ENCODE measurements around the gene SULT1E1. TPM values are rescaled to one million over a fixed set of nuclear protein-coding genes. Genes with fewer than 3 reads are reported as not detected.

Gene SULT1E1
- total RNA-seq, result 0.64 and 3.8 TPM in 2 replicates

DNA sequence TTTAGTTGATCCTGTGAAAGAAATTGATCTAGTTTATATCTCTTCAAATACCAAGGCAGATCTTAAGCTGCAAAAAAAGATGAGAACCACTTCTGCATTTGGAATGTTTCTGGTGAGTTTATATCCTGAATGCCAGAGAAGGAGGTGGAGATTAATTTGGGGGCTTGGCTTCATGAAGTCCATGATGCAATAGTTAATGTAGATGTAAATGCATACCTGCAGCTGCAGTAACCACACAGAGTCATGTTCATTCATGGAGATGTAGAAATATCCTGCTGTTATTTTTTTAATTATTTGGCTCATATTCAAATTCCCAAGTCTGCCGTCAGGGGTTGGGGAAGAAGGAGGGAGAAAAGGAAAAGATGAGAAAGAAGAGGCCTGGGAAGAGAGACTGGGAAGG is at the start of gene SULT1E1:
TSS of gene SULT1E1 (minus strand) at position 94 of the 400 bp plus-strand sequence. CDS start 2,501 bp downstream, outside the sequence.

Other genes with a start within 250 kb of the SULT1E1 start
- gene UGT2A2, start 220.5 kb downstream of the SULT1E1 start, total RNA-seq, result not detected in 2 replicates
- not detected in 2 replicates for gene UGT2A1, start 206.9 kb downstream of the SULT1E1 start, total RNA-seq
- under 0.01 and 0.28 TPM in 2 replicates for gene SULT1B1, start 99.5 kb downstream of the SULT1E1 start, total RNA-seq
- gene CSN1S1, start 70.9 kb upstream of the SULT1E1 start, total RNA-seq, result not detected in 2 replicates
- gene CSN2, start 105.6 kb upstream of the SULT1E1 start, total RNA-seq, result not detected in 2 replicates
- not detected in 2 replicates for gene STATH, start 135.8 kb upstream of the SULT1E1 start, total RNA-seq
- not detected in 2 replicates for gene HTN3, start 168.3 kb upstream of the SULT1E1 start, total RNA-seq
- gene HTN1, start 190.3 kb upstream of the SULT1E1 start, total RNA-seq, result not detected in 2 replicates

Measured in nasal cavity respiratory epithelium epithelial cell of viscerocranial mucosa (primary cell).